H1 (cell line): ENCODE data around the gene DYNC1I1. TPM values are rescaled to one million over a fixed set of nuclear protein-coding genes. Genes with fewer than 3 reads are reported as not detected.

Source experiments
- CTCF ChIA-PET: fragments of 300-600 bp; sonication (Branson Sonifier 250); formaldehyde crosslinking; loops from one replicate; lab custom pipeline; 2021; ENCODE audit not compliant: partially characterized antibody; lab: Charles Lee
- POLR2A ChIA-PET: fragments of 300-600 bp; sonication (Branson Sonifier 250); formaldehyde crosslinking; loops from one replicate; lab custom pipeline; 2021; ENCODE audit warnings: inconsistent platforms; ENCODE audit not compliant: partially characterized antibody; lab: Charles Lee
- DNase-seq, 2 experiments: peaks; one replicate each; pipeline versions ENCODE4 v3.0.0 to v3.0.0-alpha.2; 2010 to 2022; ENCODE audit warnings: low spot score in 2 of 2, low read depth in 1 of 2, mixed read lengths in 1 of 2
- FAIRE-seq: peaks from 2 replicates; lab custom pipeline; 2011; peaks lifted over from hg19 to GRCh38; lab: Jason Lieb, UNC
- H2AFZ ChIP-seq: 2 replicates; pipeline ENCODE4 v1.8.1; 2012; ENCODE audit warnings: low read length, inconsistent platforms
- H2AK5ac ChIP-seq: 2 replicates; pipeline ENCODE4 v1.6.1; 2013; ENCODE audit warnings: low read depth, low read length
- H2BK120ac ChIP-seq: replicated peaks from 2 replicates; pipeline ENCODE3; 2013; ENCODE audit warnings: low read depth, low read length, inconsistent platforms
- H2BK12ac ChIP-seq: 2 replicates; pipeline ENCODE4 v1.6.1; 2013; ENCODE audit warnings: low read depth, low read length
- H2BK15ac ChIP-seq: 2 replicates; pipeline ENCODE4 v1.6.1; 2013; ENCODE audit warnings: low read length
- H2BK20ac ChIP-seq: 2 replicates; pipeline ENCODE4 v1.6.1; 2013; ENCODE audit warnings: low read length
- H2BK5ac ChIP-seq: 2 replicates; pipeline ENCODE4 v1.6.1; 2013; ENCODE audit warnings: low read depth, low read length
- H3K14ac ChIP-seq: 2 replicates; pipeline ENCODE4 v1.6.1; 2013; ENCODE audit warnings: inconsistent platforms; ENCODE audit not compliant: insufficient read length
- H3K18ac ChIP-seq: 2 replicates; pipeline ENCODE4 v1.6.1; 2013; ENCODE audit warnings: low read length; ENCODE audit errors: extremely low read depth
- H3K23ac ChIP-seq: 2 replicates; pipeline ENCODE4 v1.6.1; 2013; ENCODE audit warnings: inconsistent platforms; ENCODE audit not compliant: insufficient read length
- H3K23me2 ChIP-seq: 2 replicates; pipeline ENCODE4 v1.6.1; 2013; ENCODE audit warnings: low read depth, low read length
- H3K27ac ChIP-seq: 2 replicates; pipeline ENCODE4 v1.6.1; 2011; ENCODE audit warnings: low read depth, low read length, inconsistent platforms
- H3K27me3 ChIP-seq, 4 experiments: replicated peaks in 1 of 4; 1 replicate in 1 of 4; 2 replicates in 3 of 4; pipeline versions ENCODE4 v1.6.1 to v1.8.1; 2011 to 2013; ENCODE audit warnings: low read length in 3 of 4, mild to moderate bottlenecking in 3 of 4, inconsistent platforms in 2 of 4, mixed read lengths in 2 of 4, moderate library complexity in 1 of 4; ENCODE audit not compliant: control insufficient read depth in 3 of 4, insufficient read depth in 3 of 4; ENCODE audit errors: extremely low read depth in 1 of 4
- H3K36me3 ChIP-seq, 4 experiments: 2 replicates each; pipeline versions ENCODE4 v1.6.1 to v1.8.1; 2011 to 2013; ENCODE audit warnings: mild to moderate bottlenecking in 4 of 4, low read length in 3 of 4, moderate library complexity in 2 of 4, control low read depth in 1 of 4, inconsistent platforms in 1 of 4; ENCODE audit not compliant: insufficient read depth in 4 of 4, control insufficient read depth in 2 of 4
- H3K4ac ChIP-seq: replicated peaks from 2 replicates; pipeline ENCODE3; 2013; ENCODE audit warnings: low read length, low read depth, mixed read lengths, inconsistent platforms; ENCODE audit not compliant: insufficient read length
- H3K4me1 ChIP-seq, 4 experiments: replicated peaks in 1 of 4; 1 replicate in 1 of 4; 2 replicates in 3 of 4; pipeline versions ENCODE4 v1.6.1 to v1.8.1; 2011 to 2013; ENCODE audit warnings: low read length in 3 of 4, inconsistent platforms in 2 of 4, mixed read lengths in 1 of 4; ENCODE audit not compliant: insufficient read depth in 4 of 4, control insufficient read depth in 3 of 4
- H3K4me2 ChIP-seq, 2 experiments: 2 replicates each; pipeline versions ENCODE4 v1.6.1 to v1.8.1; 2011 to 2013; ENCODE audit warnings: low read depth in 2 of 2, low read length in 2 of 2, control low read depth in 1 of 2, inconsistent platforms in 1 of 2, mild to moderate bottlenecking in 1 of 2; ENCODE audit not compliant: insufficient read depth in 1 of 2
- H3K4me3 ChIP-seq, 4 experiments: fragments of 200-600, 300-600 bp in 1 of 4; sonication (generic), shearing (Covaris generic), sonication (Bioruptor Twin) in 1 of 4; 2 replicates each; pipeline versions ENCODE4 v1.5.1 to v1.8.1; 2011 to 2016; ENCODE audit warnings: low read length in 4 of 4, low read depth in 3 of 4, control low read depth in 2 of 4, inconsistent platforms in 2 of 4, mild to moderate bottlenecking in 2 of 4, mixed read lengths in 1 of 4, moderate library complexity in 1 of 4; ENCODE audit not compliant: insufficient read depth in 2 of 4; ENCODE audit errors: extremely low read depth in 1 of 4
- H3K56ac ChIP-seq: replicated peaks from 2 replicates; pipeline ENCODE3; 2013; ENCODE audit warnings: low read depth, mild to moderate bottlenecking, mixed read lengths, low read length, inconsistent platforms; ENCODE audit not compliant: insufficient read length
- H3K79me1 ChIP-seq: 2 replicates; pipeline ENCODE4 v1.6.1; 2013; ENCODE audit warnings: low read depth, low read length, control low read depth
- H3K79me2 ChIP-seq, 2 experiments: 2 replicates each; pipeline versions ENCODE4 v1.6.1 to v1.8.1; 2012 to 2013; ENCODE audit warnings: low read length in 2 of 2, mild to moderate bottlenecking in 2 of 2, inconsistent platforms in 1 of 2; ENCODE audit not compliant: insufficient read depth in 2 of 2, control insufficient read depth in 1 of 2
- H3K9ac ChIP-seq, 4 experiments: replicated peaks in 1 of 4; 1 replicate in 1 of 4; 2 replicates in 3 of 4; pipeline versions ENCODE4 v1.6.1 to v1.8.1; 2011 to 2013; ENCODE audit warnings: low read depth in 3 of 4, low read length in 3 of 4, control low read depth in 2 of 4, mild to moderate bottlenecking in 2 of 4, moderate library complexity in 2 of 4, inconsistent platforms in 1 of 4; ENCODE audit errors: extremely low read depth in 1 of 4
- H3K9me3 ChIP-seq, 2 experiments: 2 replicates each; pipeline versions ENCODE4 v1.6.1 to v1.8.1; 2012 to 2013; ENCODE audit warnings: mild to moderate bottlenecking in 2 of 2, moderate library complexity in 2 of 2, control low read depth in 1 of 2, inconsistent platforms in 1 of 2, low read depth in 1 of 2, low read length in 1 of 2, mixed read lengths in 1 of 2; ENCODE audit not compliant: insufficient read depth in 2 of 2
- H4K20me1 ChIP-seq, 2 experiments: replicated peaks in 1 of 2; 2 replicates each; pipeline versions ENCODE3 to v1.8.1; 2011 to 2013; ENCODE audit warnings: inconsistent platforms in 2 of 2, low read length in 2 of 2, mild to moderate bottlenecking in 1 of 2; ENCODE audit not compliant: insufficient read depth in 2 of 2, control insufficient read depth in 1 of 2
- H4K5ac ChIP-seq: 2 replicates; pipeline ENCODE4 v1.6.1; 2013; ENCODE audit warnings: low read length, low read depth, mixed read lengths, inconsistent platforms; ENCODE audit not compliant: insufficient read length
- H4K8ac ChIP-seq: 2 replicates; pipeline ENCODE4 v1.8.0; 2013; ENCODE audit warnings: mild to moderate bottlenecking, moderate library complexity, low read length, inconsistent platforms; ENCODE audit not compliant: insufficient read depth; ENCODE audit errors: extremely low read depth
- H4K91ac ChIP-seq: replicated peaks from 2 replicates; pipeline ENCODE3; 2013; ENCODE audit warnings: low read length, mixed read lengths, inconsistent platforms; ENCODE audit not compliant: insufficient read length
- CHD1 ChIP-seq: IDR thresholded peaks from 2 replicates; pipeline ENCODE4 v1.6.1; 2012; ENCODE audit warnings: low read depth, low read length, improper control_type of control experiment
- E2F6 ChIP-seq: IDR thresholded peaks from 2 replicates; pipeline ENCODE4 v1.6.1; 2012; ENCODE audit warnings: inconsistent platforms
- EZH2 ChIP-seq: fragments of 200-600 bp; sonication (generic); IDR thresholded peaks from 2 replicates; pipeline ENCODE4 v1.7.1; 2012; ENCODE audit warnings: low read depth, mild to moderate bottlenecking, moderate library complexity, low read length, inconsistent platforms; ENCODE audit not compliant: severe bottlenecking
- GTF2F1 ChIP-seq: IDR thresholded peaks from 2 replicates; pipeline ENCODE4 v1.6.1; 2012; ENCODE audit warnings: low read depth, low read length, improper control_type of control experiment, borderline replicate concordance
- JUND ChIP-seq: IDR thresholded peaks from 2 replicates; pipeline ENCODE4 v1.6.1; 2011; ENCODE audit warnings: mild to moderate bottlenecking, improper control_type of control experiment, low read length
- POU5F1 ChIP-seq: IDR thresholded peaks from 2 replicates; pipeline ENCODE4 v1.6.1; 2011; ENCODE audit warnings: low read depth, mild to moderate bottlenecking, low read length, moderate library complexity
- RNF2 ChIP-seq: fragments of 200-900, 300-1000 bp; sonication (generic); IDR thresholded peaks from 2 replicates; pipeline ENCODE4 v1.7.1; 2016; ENCODE audit warnings: borderline replicate concordance, low read depth, mild to moderate bottlenecking, antibody characterized with exemption, low read length; ENCODE audit not compliant: poor library complexity, severe bottlenecking; ENCODE audit errors: missing control alignments
- SAP30 ChIP-seq: fragments of 300-600 bp; sonication (generic); IDR thresholded peaks from 2 replicates; pipeline ENCODE4 v1.7.1; 2012; ENCODE audit warnings: low read length, moderate library complexity, mild to moderate bottlenecking, inconsistent platforms; ENCODE audit not compliant: insufficient read depth, insufficient replicate concordance
- SP2 ChIP-seq: IDR thresholded peaks from 2 replicates; pipeline ENCODE4 v1.6.1; 2012; ENCODE audit warnings: mild to moderate bottlenecking, low read length, inconsistent platforms
- SP4 ChIP-seq: IDR thresholded peaks from 2 replicates; pipeline ENCODE4 v1.6.1; 2012; ENCODE audit warnings: low read length, inconsistent platforms
- YY1 ChIP-seq: IDR thresholded peaks from 2 replicates; pipeline ENCODE4 v1.6.1; 2011; ENCODE audit warnings: low read depth, mild to moderate bottlenecking, low read length
- WGBS, 2 experiments: shearing (Covaris generic) in 1 of 2; methylation state at CpG; one replicate each; pipeline versions ENCODE4 v1.1.6 to v1.1.7; 2013 to 2015; ENCODE audit warnings: low lambda C conversion rate in 2 of 2, mixed read lengths in 2 of 2, inconsistent platforms in 1 of 2, low coverage in 1 of 2, missing lambda C conversion rate in 1 of 2; ENCODE audit not compliant: insufficient replicate concordance in 2 of 2, insufficient coverage in 1 of 2, insufficient read length in 1 of 2; ENCODE audit errors: extremely low coverage in 1 of 2, missing lambda C conversion rate in 1 of 2; 5-methylcytosine and 5-hydroxymethylcytosine counted together
- polyA plus RNA-seq, 7 experiments: library from polyadenylated mRNA; depleted of rRNA in 3 of 7; stranded (reverse) in 5 of 7; unstranded in 2 of 7; fragments of >200 nt in 5 of 7; fragments of 200-250 nt in 2 of 7; gene quantifications; 1 replicate in 5 of 7; 2 replicates in 1 of 7; 4 replicates in 1 of 7; pipeline versions ENCODE4 v1.2.1 to v1.2.3, GENCODE V29; 2011 to 2013; ENCODE audit warnings: missing spikeins in 2 of 7, mixed read lengths in 2 of 7
- total RNA-seq: library from RNA; stranded (reverse); fragmentation: NEBNext Ultra II Directional; extraction: Animal tissue kit (Norgen Biotek cat#: 25700); gene quantifications from 2 replicates; pipeline ENCODE4 v1.2.1, GENCODE V29; 2021
- TF ChIP-seq, protein P1 (sequence below): IDR thresholded peaks from 2 replicates; pipeline ENCODE4 v1.6.1; 2012; ENCODE audit warnings: low read length, inconsistent platforms

The DYNC1I1 gene
- total and polyA plus RNA-seq, 2 of the 8 experiments (the other 6 are each of a cell fraction or from before 2014, with no cell fraction given) = 0.45 to 0.58 TPM

DNA sequence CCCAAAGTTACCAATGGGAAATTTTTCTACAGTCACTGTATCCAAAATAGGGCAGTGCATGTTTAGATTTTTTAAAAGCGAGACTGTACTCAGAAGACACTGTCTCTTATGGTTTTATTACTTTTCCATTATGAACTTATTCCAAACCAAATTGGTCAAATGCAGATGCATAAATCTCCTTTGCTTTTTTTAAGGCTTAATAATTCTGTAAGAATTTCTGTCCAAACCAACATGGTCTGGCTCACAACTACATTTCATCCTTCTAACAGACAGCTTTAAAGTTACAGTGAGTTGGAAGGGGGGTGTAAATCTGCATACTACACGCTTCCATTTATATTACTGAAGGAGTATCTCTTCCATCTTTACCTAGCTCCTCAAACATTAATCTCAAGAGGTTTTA is 350.4 kb downstream of the DYNC1I1 start:
- Histone ChIP-seq H4K8ac (no peak overlapping the region), H3K79me2 (no peaks in the 10 kb centered on the region), H3K18ac (no peak overlapping the region), H3K4ac (no peak overlapping the region), H2BK15ac (no peak overlapping the region), H3K56ac (no peak overlapping the region), H2AFZ (no peak overlapping the region), H3K4me3 (no peak overlapping the region), H4K91ac (no peak overlapping the region), H3K4me1 (peaks cover 0 to 6% (median 0%) of the 10 kb centered on the region in 4 experiments; a peak in 3 of 7 replicates), H4K5ac (no peak overlapping the region), H3K23ac (no peak overlapping the region), H2AK5ac (no peak overlapping the region), H4K20me1 (peaks cover 0 to 1% of the 10 kb centered on the region in 2 experiments), H3K79me1 (no peaks in the 10 kb centered on the region), H3K4me2 (no peak overlapping the region), H2BK5ac (no peak overlapping the region), H2BK12ac (no peak overlapping the region), H3K9me3 (no peaks in the 10 kb centered on the region), H3K14ac (no peak overlapping the region), H3K27ac (no peak overlapping the region), H3K27me3 (no peaks in the 10 kb centered on the region; a peak in 1 of 7 replicates), H3K9ac (no peak overlapping the region), H2BK120ac (no peak overlapping the region), H2BK20ac (no peak overlapping the region), H3K23me2 (no peaks in the 10 kb centered on the region), H3K36me3 (peaks cover 0 to 10% (median 3%) of the 10 kb centered on the region in 4 experiments; a peak in 3 of 8 replicates)
- CTCF ChIA-PET = interaction anchor here (1.1 kb wide), 1 partner anchor 9 kb away, joined by 3 read pairs; no protein-coding TSS in a partner anchor
- FAIRE-seq = no peak
- POLR2A ChIA-PET = no interaction called here
- WGBS, 2 experiments = 94% methylated on average over 2 of the region's 2 CpGs; no CpG with 5 or more reads in 1 of the 2 experiments
- no peak for DNase-seq
- TF ChIP-seq POU5F1 (no peak), GTF2F1 (no peak), SP2 (no peak), SP4 (no peak), EZH2 (no peak), SAP30 (no peak), JUND (no peak), CHD1 (no peak), E2F6 (no peak), RNF2 (no peak), YY1 (no peak)
- TF ChIP-seq, protein P1, sequence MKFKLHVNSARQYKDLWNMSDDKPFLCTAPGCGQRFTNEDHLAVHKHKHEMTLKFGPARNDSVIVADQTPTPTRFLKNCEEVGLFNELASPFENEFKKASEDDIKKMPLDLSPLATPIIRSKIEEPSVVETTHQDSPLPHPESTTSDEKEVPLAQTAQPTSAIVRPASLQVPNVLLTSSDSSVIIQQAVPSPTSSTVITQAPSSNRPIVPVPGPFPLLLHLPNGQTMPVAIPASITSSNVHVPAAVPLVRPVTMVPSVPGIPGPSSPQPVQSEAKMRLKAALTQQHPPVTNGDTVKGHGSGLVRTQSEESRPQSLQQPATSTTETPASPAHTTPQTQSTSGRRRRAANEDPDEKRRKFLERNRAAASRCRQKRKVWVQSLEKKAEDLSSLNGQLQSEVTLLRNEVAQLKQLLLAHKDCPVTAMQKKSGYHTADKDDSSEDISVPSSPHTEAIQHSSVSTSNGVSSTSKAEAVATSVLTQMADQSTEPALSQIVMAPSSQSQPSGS = no peak
